Astrocyte (in vitro differentiated cells and primary cell): ENCODE measurements around the gene KCNG2. TPM values are rescaled to one million over a fixed set of nuclear protein-coding genes. Genes with fewer than 3 reads are reported as not detected.
"Not testable (repeated sequence)": the region's sequence is repeated elsewhere in the genome, so short reads cannot be mapped to it uniquely, and the experiment has no call there.

ENCODE experiments used
- DNase-seq: peaks from one replicate; pipeline ENCODE4 v3.0.0-alpha.2; 2010; ENCODE audit warnings: low read depth
- FAIRE-seq: peaks from 2 replicates; lab custom pipeline; 2011; peaks lifted over from hg19 to GRCh38; lab: Jason Lieb, UNC
- H2AFZ ChIP-seq: 2 replicates; pipeline ENCODE4 v1.6.0; 2012; ENCODE audit warnings: low read depth, low read length, inconsistent platforms
- H3K27ac ChIP-seq: 2 replicates; pipeline ENCODE4 v1.5.1; 2011; ENCODE audit warnings: low read depth, low read length, inconsistent platforms
- H3K27me3 ChIP-seq: 2 replicates; pipeline ENCODE4 v1.6.0; 2011; ENCODE audit warnings: low read length, inconsistent platforms; ENCODE audit not compliant: insufficient read depth
- H3K36me3 ChIP-seq: 2 replicates; pipeline ENCODE4 v1.5.1; 2011; ENCODE audit warnings: low read length, inconsistent platforms; ENCODE audit not compliant: insufficient read depth
- H3K4me1 ChIP-seq: 2 replicates; pipeline ENCODE4 v1.5.1; 2011; ENCODE audit warnings: low read length, inconsistent platforms; ENCODE audit not compliant: insufficient read depth
- H3K4me2 ChIP-seq: 2 replicates; pipeline ENCODE4 v1.6.0; 2012; ENCODE audit warnings: low read length, inconsistent platforms
- H3K4me3 ChIP-seq: 2 replicates; pipeline ENCODE4 v1.5.1; 2011; ENCODE audit warnings: low read depth, mild to moderate bottlenecking, low read length, inconsistent platforms; ENCODE audit not compliant: insufficient read depth
- H3K79me2 ChIP-seq: 2 replicates; pipeline ENCODE4 v1.6.0; 2012; ENCODE audit warnings: mild to moderate bottlenecking, low read length, inconsistent platforms; ENCODE audit not compliant: insufficient read depth
- H3K9ac ChIP-seq: 2 replicates; pipeline ENCODE4 v1.6.0; 2012; ENCODE audit warnings: mild to moderate bottlenecking, low read length, inconsistent platforms
- H3K9me3 ChIP-seq: 2 replicates; pipeline ENCODE4 v1.5.1; 2012; ENCODE audit warnings: low read depth, mild to moderate bottlenecking, low read length, inconsistent platforms; ENCODE audit not compliant: insufficient read depth
- H4K20me1 ChIP-seq: 2 replicates; pipeline ENCODE4 v1.6.0; 2012; ENCODE audit warnings: low read length, inconsistent platforms; ENCODE audit not compliant: insufficient read depth
- H3K27ac Mint-ChIP-seq: one replicate; pipeline ENCODE4 v1.8.0; 2021; ENCODE audit warnings: mild to moderate bottlenecking, mixed read lengths; ENCODE audit not compliant: unreplicated experiment
- H3K27me3 Mint-ChIP-seq: one replicate; pipeline ENCODE4 v1.8.0; 2021; ENCODE audit warnings: low read depth, mixed read lengths; ENCODE audit not compliant: unreplicated experiment
- H3K36me3 Mint-ChIP-seq: one replicate; pipeline ENCODE4 v1.8.0; 2021; ENCODE audit warnings: low read depth, mixed read lengths; ENCODE audit not compliant: unreplicated experiment
- H3K4me1 Mint-ChIP-seq: one replicate; pipeline ENCODE4 v1.8.0; 2021; ENCODE audit warnings: low read depth, mixed read lengths; ENCODE audit not compliant: unreplicated experiment
- H3K4me3 Mint-ChIP-seq: one replicate; pipeline ENCODE4 v1.8.0; 2021; ENCODE audit warnings: mild to moderate bottlenecking, moderate library complexity, mixed read lengths; ENCODE audit not compliant: unreplicated experiment
- H3K9me3 Mint-ChIP-seq: one replicate; pipeline ENCODE4 v1.8.0; 2021; ENCODE audit warnings: mild to moderate bottlenecking, mixed read lengths; ENCODE audit not compliant: unreplicated experiment
- CTCF ChIP-seq: IDR thresholded peaks from 2 replicates; pipeline ENCODE4 v1.5.1; 2011; ENCODE audit warnings: low read depth, mild to moderate bottlenecking, inconsistent platforms, low read length, moderate library complexity; ENCODE audit not compliant: insufficient read depth
- EZH2 ChIP-seq: IDR thresholded peaks from 2 replicates; pipeline ENCODE4 v1.6.1; 2012; ENCODE audit warnings: mild to moderate bottlenecking, low read length, inconsistent platforms; ENCODE audit not compliant: insufficient read depth
- total RNA-seq: library from RNA; stranded (reverse); gene quantifications from 2 replicates; pipeline ENCODE4 v1.2.1, GENCODE V29; 2021

KCNG2 gene
- total RNA-seq, 1 donor from 2014 or later = 0.16 TPM

- H3K4me1 ChIP-seq = no peaks in the 10 kb centered on the region
- TF ChIP-seq EZH2 (no peak), CTCF (no peak)
- H2AFZ ChIP-seq = no peak overlapping the region
- H4K20me1 ChIP-seq = no peaks in the 10 kb centered on the region
- no peak overlapping the region for H3K4me3 ChIP-seq
- no peak overlapping the region for H3K27ac ChIP-seq
- peaks cover 5% of the 10 kb centered on the region for H3K27me3 ChIP-seq
- Mint-ChIP-seq H3K4me1 (no peaks in the 10 kb centered on the region), H3K27me3 (peaks cover 25% of the 10 kb centered on the region), H3K36me3 (no peaks in the 10 kb centered on the region), H3K4me3 (no peak overlapping the region), H3K27ac (no peak overlapping the region), H3K9me3 (peaks cover 4% of the 10 kb centered on the region)
- H3K79me2 ChIP-seq = no peaks in the 10 kb centered on the region
- no peak overlapping the region for H3K4me2 ChIP-seq
- DNase-seq (no peak), FAIRE-seq (no peak)
- no peak overlapping the region for H3K9ac ChIP-seq
- H3K36me3 ChIP-seq = no peaks in the 10 kb centered on the region
- H3K9me3 ChIP-seq = peaks cover 2% of the 10 kb centered on the region
These were observed 78.8 kb downstream of the KCNG2 start for GRCh38 chr18:79876497-79876896.

DNA sequence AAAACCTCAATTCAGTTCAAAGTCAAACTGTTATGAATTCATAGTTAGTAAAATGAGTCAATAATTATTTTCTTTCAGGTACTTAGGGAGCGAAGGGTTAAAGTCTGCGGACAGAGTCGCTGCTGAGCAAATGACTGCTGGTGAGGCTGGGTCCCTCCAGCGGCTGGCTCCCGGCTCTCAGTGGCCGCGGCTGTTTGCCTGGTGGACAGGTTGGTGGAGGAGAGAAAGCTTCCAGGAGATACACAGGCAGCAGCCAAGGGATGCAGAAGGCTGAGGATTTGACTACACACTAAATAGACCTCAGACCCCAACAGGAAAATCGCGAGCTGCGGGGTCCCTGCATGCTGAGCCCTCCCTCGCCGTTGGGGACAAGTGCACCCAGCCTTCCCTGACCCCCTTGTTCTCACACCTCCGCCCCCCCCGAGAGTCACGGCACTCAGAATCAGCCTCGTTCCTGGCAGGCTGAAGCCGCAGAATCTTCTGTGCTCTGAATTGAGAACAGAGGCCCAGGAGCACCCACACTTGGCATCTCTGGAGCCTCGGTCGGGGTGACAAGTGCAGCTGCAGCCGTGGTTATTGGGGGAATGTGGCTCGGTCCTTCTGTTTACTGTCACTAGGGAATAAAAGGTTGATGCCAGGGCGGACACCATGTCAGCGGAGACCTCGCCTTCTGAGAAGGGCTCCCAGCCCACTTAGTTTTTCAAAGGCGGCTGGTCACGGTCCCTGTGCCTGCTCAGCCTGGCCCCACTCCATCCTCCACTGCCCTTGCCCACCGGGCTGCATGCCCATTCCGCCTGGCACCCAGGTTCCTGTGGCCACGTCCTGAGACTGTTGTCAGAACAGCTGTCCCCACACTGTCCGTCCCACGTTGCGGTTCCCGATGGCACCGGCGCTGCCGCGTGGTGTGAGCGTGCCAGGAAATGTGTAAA, 79.7 kb downstream of the KCNG2 start:
- peaks cover 5% of the 10 kb centered on the region for H3K27me3 ChIP-seq
- peaks cover 4% of the 10 kb centered on the region for H3K9me3 Mint-ChIP-seq

DNA sequence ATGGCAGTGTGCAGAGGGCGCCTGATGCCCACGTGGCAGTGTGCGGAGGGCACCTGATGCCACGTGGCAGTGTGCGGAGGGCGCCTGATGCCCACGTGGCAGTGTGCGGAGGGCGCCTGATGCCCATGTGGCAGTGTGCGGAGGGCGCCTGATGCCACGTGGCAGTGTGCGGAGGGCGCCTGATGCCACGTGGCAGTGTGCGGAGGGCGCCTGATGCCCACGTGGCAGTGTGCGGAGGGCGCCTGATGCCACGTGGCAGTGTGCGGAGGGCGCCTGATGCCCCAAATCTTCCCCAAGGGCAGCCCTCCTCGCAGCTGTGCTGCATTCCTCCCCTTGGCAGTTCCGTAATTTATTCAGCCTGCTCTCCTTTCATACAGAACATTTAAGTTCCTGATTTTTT, 80.5 kb downstream of the KCNG2 start:
- not testable (repeated sequence) for H3K79me2 ChIP-seq, H3K4me3 ChIP-seq, H3K36me3 Mint-ChIP-seq, H3K27me3 ChIP-seq, H3K4me2 ChIP-seq, H4K20me1 ChIP-seq, H2AFZ ChIP-seq, H3K27ac Mint-ChIP-seq, H3K9ac ChIP-seq, H3K9me3 ChIP-seq, H3K36me3 ChIP-seq, H3K9me3 Mint-ChIP-seq, H3K4me3 Mint-ChIP-seq, H3K27ac ChIP-seq, FAIRE-seq, DNase-seq, H3K4me1 ChIP-seq, H3K4me1 Mint-ChIP-seq
- H3K27me3 Mint-ChIP-seq = peaks cover 25% of the 10 kb centered on the region

More for the DNA sequence above, 79.7 kb downstream of the KCNG2 start:
- no peak overlapping the region for H3K4me2 ChIP-seq
- H4K20me1 ChIP-seq = no peaks in the 10 kb centered on the region
- H3K9me3 ChIP-seq = peaks cover 2% of the 10 kb centered on the region
- H3K79me2 ChIP-seq = no peaks in the 10 kb centered on the region
- FAIRE-seq (no peak), DNase-seq (no peak)
- no peak overlapping the region for H2AFZ ChIP-seq
- no peak overlapping the region for H3K27ac Mint-ChIP-seq
- H3K36me3 Mint-ChIP-seq = no peaks in the 10 kb centered on the region
- no peak overlapping the region for H3K4me3 Mint-ChIP-seq
- H3K27ac ChIP-seq = no peak overlapping the region
- H3K9ac ChIP-seq = no peak overlapping the region
- TF ChIP-seq CTCF (no peak), EZH2 (no peak)
- H3K4me3 ChIP-seq = no peak overlapping the region
- H3K4me1 Mint-ChIP-seq = no peaks in the 10 kb centered on the region
- peaks cover 25% of the 10 kb centered on the region for H3K27me3 Mint-ChIP-seq
- H3K36me3 ChIP-seq = no peaks in the 10 kb centered on the region
- no peaks in the 10 kb centered on the region for H3K4me1 ChIP-seq
